Endothelial cell of umbilical vein (primary cell): ENCODE measurements around the gene CD81. TPM values are rescaled to one million over a fixed set of nuclear protein-coding genes. Genes with fewer than 3 reads are reported as not detected.

Experiments used
- BruUV-seq: library from RNA; stranded (reverse); fragments of 400-500 nt; replicated peaks from 2 replicates; lab custom pipeline; 2021; lab: Mats Ljungman, UMichigan
- CTCF ChIA-PET: fragments of 300-600, 350-600 bp; sonication (Branson Sonifier 250); formaldehyde crosslinking; loops from one replicate; lab custom pipeline; 2021; ENCODE audit warnings: antibody characterized with exemption, inconsistent platforms; lab: Charles Lee
- POLR2A ChIA-PET: fragments of 300-600, 350-600 bp; sonication (Branson Sonifier 250); formaldehyde crosslinking; loops from one replicate; lab custom pipeline; 2021; ENCODE audit warnings: antibody characterized with exemption, inconsistent platforms; lab: Charles Lee
- DNase-seq: peaks from one replicate; pipeline ENCODE4 v3.0.0-alpha.2; 2011; ENCODE audit warnings: low read depth, low spot score
- FAIRE-seq: peaks from 2 replicates; lab custom pipeline; 2011; peaks lifted over from hg19 to GRCh38; lab: Jason Lieb, UNC
- H2AFZ ChIP-seq: 2 replicates; pipeline ENCODE4 v1.6.0; 2012; ENCODE audit warnings: low read depth, low read length, control low read depth, inconsistent platforms
- H3K27ac ChIP-seq: 2 replicates; pipeline ENCODE4 v1.5.1; 2011; ENCODE audit warnings: low read depth, mild to moderate bottlenecking, control low read depth, low read length, moderate library complexity; ENCODE audit not compliant: insufficient read depth
- H3K27me3 ChIP-seq, 2 experiments: 2 replicates each; pipeline versions ENCODE4 v1.6.0 to v1.6.1; 2011; ENCODE audit warnings: low read length in 2 of 2, mixed read lengths in 1 of 2; ENCODE audit not compliant: control insufficient read depth in 2 of 2, insufficient read depth in 2 of 2
- H3K36me3 ChIP-seq, 2 experiments: 2 replicates in 1 of 2; 3 replicates in 1 of 2; pipeline ENCODE4 v1.5.1; 2011; ENCODE audit warnings: low read length in 2 of 2, mild to moderate bottlenecking in 1 of 2, moderate library complexity in 1 of 2; ENCODE audit not compliant: control insufficient read depth in 2 of 2, insufficient read depth in 2 of 2; ENCODE audit errors: extremely low read depth in 1 of 2
- H3K4me1 ChIP-seq: 3 replicates; pipeline ENCODE4 v1.5.1; 2011; ENCODE audit warnings: mild to moderate bottlenecking, low read length; ENCODE audit not compliant: control insufficient read depth, insufficient read depth; ENCODE audit errors: extremely low read depth
- H3K4me2 ChIP-seq: 2 replicates; pipeline ENCODE4 v1.6.1; 2011; ENCODE audit warnings: low read length, control low read depth, mixed read lengths; ENCODE audit not compliant: insufficient read depth
- H3K4me3 ChIP-seq, 3 experiments: fragments of 200-600 bp in 1 of 3; sonication (generic), shearing (Covaris generic) in 1 of 3; replicated peaks in 1 of 3; 2 replicates each; pipeline ENCODE4 v1.5.1; 2011 to 2016; ENCODE audit warnings: control low read depth in 3 of 3, low read length in 3 of 3, mild to moderate bottlenecking in 2 of 3, inconsistent platforms in 1 of 3, low read depth in 1 of 3, moderate library complexity in 1 of 3; ENCODE audit not compliant: insufficient read depth in 1 of 3
- H3K79me2 ChIP-seq: 2 replicates; pipeline ENCODE4 v1.6.0; 2012; ENCODE audit warnings: low read length, inconsistent platforms; ENCODE audit not compliant: control insufficient read depth, insufficient read depth
- H3K9ac ChIP-seq: replicated peaks from 2 replicates; pipeline ENCODE3; 2011; ENCODE audit warnings: low read length, control low read depth; ENCODE audit not compliant: insufficient read depth; ENCODE audit errors: extremely low read depth
- H3K9me1 ChIP-seq: replicated peaks from 3 replicates; pipeline ENCODE4 v1.6.0; 2011; ENCODE audit warnings: mild to moderate bottlenecking, low read length; ENCODE audit not compliant: control insufficient read depth, insufficient read depth; ENCODE audit errors: extremely low read depth
- H3K9me3 ChIP-seq: replicated peaks from 2 replicates; pipeline ENCODE4 v1.5.1; 2012; ENCODE audit warnings: low read length, inconsistent platforms; ENCODE audit not compliant: control insufficient read depth, insufficient read depth
- H4K20me1 ChIP-seq: replicated peaks from 2 replicates; pipeline ENCODE3; 2011; ENCODE audit warnings: mild to moderate bottlenecking, low read length; ENCODE audit not compliant: control insufficient read depth, insufficient read depth; ENCODE audit errors: extremely low read depth
- EZH2 ChIP-seq: IDR thresholded peaks from 2 replicates; pipeline ENCODE4 v1.6.1; 2012; ENCODE audit warnings: borderline replicate concordance, low read depth, mild to moderate bottlenecking, moderate library complexity, low read length, inconsistent platforms; ENCODE audit not compliant: severe bottlenecking
- FOS ChIP-seq: IDR thresholded peaks from 2 replicates; pipeline ENCODE4 v1.6.1; 2011; ENCODE audit warnings: mild to moderate bottlenecking, low read length, moderate library complexity, borderline replicate concordance; ENCODE audit not compliant: insufficient read depth
- GATA2 ChIP-seq: IDR thresholded peaks from 2 replicates; pipeline ENCODE4 v1.7.0; 2011; ENCODE audit warnings: low read depth, mild to moderate bottlenecking, moderate library complexity, mixed read lengths, low read length; ENCODE audit not compliant: insufficient read length, insufficient read depth
- JUN ChIP-seq: IDR thresholded peaks from 2 replicates; pipeline ENCODE4 v1.6.1; 2011; ENCODE audit warnings: borderline replicate concordance, low read depth; ENCODE audit not compliant: insufficient read length, insufficient read depth
- MYC ChIP-seq: IDR thresholded peaks from one replicate; pipeline ENCODE4 v1.6.1; 2011; ENCODE audit warnings: mild to moderate bottlenecking, low read depth, low read length
- POLR2A ChIP-seq: IDR thresholded peaks from 2 replicates; pipeline ENCODE4 v1.6.1; 2012; ENCODE audit warnings: low read depth, mild to moderate bottlenecking, control low read depth, low read length
- POLR2AphosphoS5 ChIP-seq: IDR thresholded peaks from 2 replicates; pipeline ENCODE4 v1.6.1; 2012; ENCODE audit warnings: low read depth, mild to moderate bottlenecking, control low read depth, low read length, moderate library complexity; ENCODE audit not compliant: insufficient read depth
- dilution Hi-C: fragments of 300-500 bp; cut with MboI; formaldehyde crosslinking; loops from one replicate; pipeline ENCODE4 v1.15.0; 2019; ENCODE audit warnings: low sequenced_read_pairs; ENCODE audit not compliant: extremely low pct_ligation_motif_present
- intact Hi-C: fragments of 100-400 bp; cut with micrococcal nuclease; formaldehyde crosslinking; loops from one replicate; pipeline ENCODE4 v1.10.0; 2022
- polyA plus RNA-seq, 4 experiments: library from polyadenylated mRNA; depleted of rRNA in 3 of 4; stranded (reverse) in 3 of 4; unstranded in 1 of 4; fragments of >200 nt; gene quantifications; 2 replicates each; pipeline versions ENCODE4 v1.2.1 to v1.2.3, GENCODE V29; 2011 to 2012; ENCODE audit warnings: missing spikeins in 1 of 4
- total RNA-seq: library from RNA; stranded (reverse); gene quantifications from 2 replicates; pipeline ENCODE4 v1.2.3, GENCODE V29; 2021
- TF ChIP-seq, protein P1 (sequence below): IDR thresholded peaks from 2 replicates; pipeline ENCODE4 v1.6.1; 2011; ENCODE audit not compliant: insufficient read depth, insufficient read length
- TF ChIP-seq, protein P2 (sequence below), 2 donors: IDR thresholded peaks; 1 replicate in 1 of 2; 2 replicates in 1 of 2; pipeline ENCODE4 v1.5.1; 2011; ENCODE audit warnings: low read length in 2 of 2, mild to moderate bottlenecking in 2 of 2, moderate library complexity in 2 of 2, control low read depth in 1 of 2, inconsistent platforms in 1 of 2, low read depth in 1 of 2; ENCODE audit not compliant: insufficient read depth in 1 of 2; ENCODE audit errors: extremely low read depth in 1 of 2

CD81 gene
- total and polyA plus RNA-seq, 2 donors (not counting 3 experiments of a cell fraction or from before 2014, with no cell fraction given), result 409 to 802 TPM

DNA sequence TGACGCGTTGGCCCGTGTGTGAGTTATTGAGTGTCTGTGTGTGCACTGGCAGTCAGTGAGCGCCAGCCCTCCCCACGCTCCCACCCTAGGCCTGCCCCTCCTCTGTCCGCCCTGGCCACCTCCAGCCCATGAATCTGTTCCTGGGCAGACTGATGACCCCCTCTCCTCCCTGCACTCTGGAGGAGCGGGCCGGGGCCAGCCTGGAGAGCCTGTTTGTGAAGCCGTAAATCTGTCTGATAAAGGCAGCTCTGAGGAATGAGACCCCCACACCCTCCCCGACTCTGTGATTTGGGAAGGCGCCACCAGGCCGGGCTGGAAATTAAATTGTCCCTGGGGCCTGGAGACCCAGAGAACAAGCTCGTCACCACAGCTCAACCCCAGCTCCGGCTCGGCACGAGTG is 32.0 kb downstream of the CD81 start:
- FAIRE-seq (no peak), DNase-seq (no peak)
- peaks cover 0 to 4% of the 10 kb centered on the region in 2 experiments for H3K27me3 ChIP-seq
- no peak overlapping the region for H3K4me2 ChIP-seq
- no peaks in the 10 kb centered on the region for H3K79me2 ChIP-seq
- no peaks in the 10 kb centered on the region for H3K36me3 ChIP-seq
- no peak overlapping the region for H3K4me3 ChIP-seq
- TF ChIP-seq, protein P1, sequence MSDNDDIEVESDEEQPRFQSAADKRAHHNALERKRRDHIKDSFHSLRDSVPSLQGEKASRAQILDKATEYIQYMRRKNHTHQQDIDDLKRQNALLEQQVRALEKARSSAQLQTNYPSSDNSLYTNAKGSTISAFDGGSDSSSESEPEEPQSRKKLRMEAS, result no peak
- TF ChIP-seq FOS (no peak), POLR2A (no peak), MYC (no peak), POLR2AphosphoS5 (no peak), GATA2 (no peak), EZH2 (no peak), JUN (no peak)
- TF ChIP-seq, protein P2, sequence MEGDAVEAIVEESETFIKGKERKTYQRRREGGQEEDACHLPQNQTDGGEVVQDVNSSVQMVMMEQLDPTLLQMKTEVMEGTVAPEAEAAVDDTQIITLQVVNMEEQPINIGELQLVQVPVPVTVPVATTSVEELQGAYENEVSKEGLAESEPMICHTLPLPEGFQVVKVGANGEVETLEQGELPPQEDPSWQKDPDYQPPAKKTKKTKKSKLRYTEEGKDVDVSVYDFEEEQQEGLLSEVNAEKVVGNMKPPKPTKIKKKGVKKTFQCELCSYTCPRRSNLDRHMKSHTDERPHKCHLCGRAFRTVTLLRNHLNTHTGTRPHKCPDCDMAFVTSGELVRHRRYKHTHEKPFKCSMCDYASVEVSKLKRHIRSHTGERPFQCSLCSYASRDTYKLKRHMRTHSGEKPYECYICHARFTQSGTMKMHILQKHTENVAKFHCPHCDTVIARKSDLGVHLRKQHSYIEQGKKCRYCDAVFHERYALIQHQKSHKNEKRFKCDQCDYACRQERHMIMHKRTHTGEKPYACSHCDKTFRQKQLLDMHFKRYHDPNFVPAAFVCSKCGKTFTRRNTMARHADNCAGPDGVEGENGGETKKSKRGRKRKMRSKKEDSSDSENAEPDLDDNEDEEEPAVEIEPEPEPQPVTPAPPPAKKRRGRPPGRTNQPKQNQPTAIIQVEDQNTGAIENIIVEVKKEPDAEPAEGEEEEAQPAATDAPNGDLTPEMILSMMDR (IDR thresholded peaks at IDR 0.05; ENCODE audit: extremely low read depth in 1 of 2, insufficient read depth in 1 of 2, low read depth in 1 of 2, low read length in 2 of 2), result no peak
- CTCF ChIA-PET, result interaction anchor here (1.1 to 1.9 kb wide), 4 partner anchors 8 to 104 kb away, joined by 3 to 9 read pairs (median 6); no protein-coding TSS in a partner anchor
- H3K9me3 ChIP-seq, result no peaks in the 10 kb centered on the region
- dilution Hi-C loops (no loop called here), intact Hi-C loops (no loop called here)
- BruUV-seq, result no TSS peak
- no peaks in the 10 kb centered on the region for H4K20me1 ChIP-seq
- H2AFZ ChIP-seq, result no peak overlapping the region
- no peaks in the 10 kb centered on the region for H3K4me1 ChIP-seq
- no peak overlapping the region for H3K9ac ChIP-seq
- H3K27ac ChIP-seq, result no peak overlapping the region
- H3K9me1 ChIP-seq, result no peaks in the 10 kb centered on the region
- POLR2A ChIA-PET, result no interaction called here
